Measurements from ENCODE around the gene MAPRE3.

GRCh38 chr2:27039871-27040270, 69.4 kb downstream of the MAPRE3 start:
- TF ChIP-seq CTCF (IDR thresholded peaks at IDR 0.05) = no peak
- no peak for TF ChIP-seq POLR2A (IDR thresholded peaks at IDR 0.05)

Data from body of pancreas (tissue), 4 donors.